Fibroblast of skin of scalp (primary cell): ENCODE data around the gene TRIL. TPM values are rescaled to one million over a fixed set of nuclear protein-coding genes. Genes with fewer than 3 reads are reported as not detected.

Experiments used
- DNase-seq: peaks from one replicate; pipeline ENCODE4 v3.0.0-alpha.2; 2013
- polyA plus RNA-seq, 2 experiments: library from polyadenylated mRNA; unstranded; fragments of 120-200 nt; gene quantifications; one replicate each; pipeline ENCODE4 v1.2.1, GENCODE V29; 2013; ENCODE audit not compliant: insufficient read length in 2 of 2

TRIL gene
- polyA plus RNA-seq (2013, experiment 1 of 2; ENCODE audit: insufficient read length) = 0.53 TPM
- 1.5 TPM for polyA plus RNA-seq (2013, experiment 2 of 2; ENCODE audit: insufficient read length)

GRCh38 chr7:28958235-28958979 lies at the start of gene TRIL:
TSS of gene TRIL (minus strand) at chr7:28958330. CDS start at chr7:28958046, 284 bp downstream.
- DNase-seq = peak; percentile 66

GRCh38 chr7:29007127-29007526 lies 49.0 kb upstream of the TRIL start:
- DNase-seq = no peak

GRCh38 chr7:29005829-29006228 lies 47.7 kb upstream of the TRIL start:
- DNase-seq = no peak

- DNase-seq = no peak
Observed at GRCh38 chr7:29005406-29005805, 47.3 kb upstream of the TRIL start.

- no peak for DNase-seq
Observed at GRCh38 chr7:29003703-29004102, 45.6 kb upstream of the TRIL start.

- DNase-seq = no peak
Observed at GRCh38 chr7:29000717-29001076, 42.6 kb upstream of the TRIL start.

- no peak for DNase-seq
Observed at GRCh38 chr7:28999895-29000716, 42.0 kb upstream of the TRIL start.

- no peak for DNase-seq
Observed at GRCh38 chr7:28999427-28999826, 41.3 kb upstream of the TRIL start.

- DNase-seq = no peak
Observed at GRCh38 chr7:28998105-28998504, 40.0 kb upstream of the TRIL start.

GRCh38 chr7:28996836-28997235 lies 38.7 kb upstream of the TRIL start:
- DNase-seq = no peak

- no peak for DNase-seq
Observed at GRCh38 chr7:28993371-28993770, 35.2 kb upstream of the TRIL start.

- DNase-seq = no peak
Observed at GRCh38 chr7:28992798-28993197, 34.7 kb upstream of the TRIL start.

- peak; percentile 86 for DNase-seq
Observed at GRCh38 chr7:28990200-28990960, 32.2 kb upstream of the TRIL start.

GRCh38 chr7:28989211-28989980 lies 31.3 kb upstream of the TRIL start:
- no peak for DNase-seq

GRCh38 chr7:28988810-28989209 lies 30.7 kb upstream of the TRIL start:
- DNase-seq = peak; percentile 99

GRCh38 chr7:28988091-28988490 lies 30.0 kb upstream of the TRIL start:
- DNase-seq = no peak

GRCh38 chr7:28986765-28987110 lies 28.6 kb upstream of the TRIL start:
- peak; percentile 66 for DNase-seq

- DNase-seq = no peak
Observed at GRCh38 chr7:28986028-28986764, 28.1 kb upstream of the TRIL start.

GRCh38 chr7:28984631-28985030 lies 26.5 kb upstream of the TRIL start:
- peak; percentile 92 for DNase-seq

- no peak for DNase-seq
Observed at GRCh38 chr7:28984217-28984616, 26.1 kb upstream of the TRIL start.

GRCh38 chr7:28983396-28984190 lies 25.5 kb upstream of the TRIL start:
- no peak for DNase-seq
